Left kidney (tissue), 2 donors: ENCODE results near the gene GADD45GIP1. TPM values are rescaled to one million over a fixed set of nuclear protein-coding genes. Genes with fewer than 3 reads are reported as not detected.

Experiments used
- DNase-seq: peaks from one replicate; pipeline ENCODE4 v3.0.0-alpha.2; 2013
- polyA plus RNA-seq: library from polyadenylated mRNA; unstranded; fragments of 120-200 nt; gene quantifications from one replicate; pipeline ENCODE4 v1.2.1, GENCODE V29; 2013; ENCODE audit not compliant: insufficient read length

GADD45GIP1 gene
- polyA plus RNA-seq, 1 donor = 25.2 TPM

DNA sequence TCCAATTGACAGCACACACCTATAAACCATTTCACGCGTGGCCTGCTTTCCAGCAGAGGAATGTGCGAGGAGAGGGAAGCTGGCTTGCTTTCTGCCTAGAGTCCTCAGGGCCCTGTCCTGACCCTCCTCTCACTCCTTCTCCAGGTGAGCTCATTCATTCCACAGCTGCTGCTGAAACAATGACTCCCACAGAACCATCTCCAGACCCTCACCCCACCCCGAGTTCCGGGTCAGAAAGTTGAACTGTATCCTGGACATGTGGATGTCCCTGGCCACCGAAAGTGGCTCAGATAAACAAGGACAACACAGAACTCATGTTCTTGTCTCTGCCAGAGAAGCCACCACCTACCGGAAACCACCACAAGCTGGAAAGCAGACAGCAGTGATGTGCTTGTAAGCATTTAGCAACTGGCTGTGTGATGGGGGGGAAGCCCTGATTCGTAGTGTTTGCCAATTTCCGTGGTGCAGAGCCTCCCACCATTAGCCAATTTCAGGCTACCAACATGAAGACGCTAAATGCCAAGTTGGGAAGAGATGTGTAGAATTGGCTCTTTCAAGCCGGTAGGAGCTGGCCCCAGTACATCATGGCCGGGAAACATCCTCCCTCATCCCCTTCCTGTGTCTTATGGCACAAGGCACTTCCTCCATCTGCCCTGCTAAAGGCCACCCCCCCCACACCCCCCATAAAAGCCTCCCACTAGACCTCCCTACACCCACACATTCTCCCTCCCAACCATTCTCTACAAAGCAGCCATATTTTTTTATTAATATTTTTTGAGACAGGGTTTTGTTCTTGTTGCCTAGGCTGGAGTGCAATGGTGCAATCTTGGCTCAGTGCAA, 43.0 kb downstream of the GADD45GIP1 start:
- no peak for DNase-seq

DNA sequence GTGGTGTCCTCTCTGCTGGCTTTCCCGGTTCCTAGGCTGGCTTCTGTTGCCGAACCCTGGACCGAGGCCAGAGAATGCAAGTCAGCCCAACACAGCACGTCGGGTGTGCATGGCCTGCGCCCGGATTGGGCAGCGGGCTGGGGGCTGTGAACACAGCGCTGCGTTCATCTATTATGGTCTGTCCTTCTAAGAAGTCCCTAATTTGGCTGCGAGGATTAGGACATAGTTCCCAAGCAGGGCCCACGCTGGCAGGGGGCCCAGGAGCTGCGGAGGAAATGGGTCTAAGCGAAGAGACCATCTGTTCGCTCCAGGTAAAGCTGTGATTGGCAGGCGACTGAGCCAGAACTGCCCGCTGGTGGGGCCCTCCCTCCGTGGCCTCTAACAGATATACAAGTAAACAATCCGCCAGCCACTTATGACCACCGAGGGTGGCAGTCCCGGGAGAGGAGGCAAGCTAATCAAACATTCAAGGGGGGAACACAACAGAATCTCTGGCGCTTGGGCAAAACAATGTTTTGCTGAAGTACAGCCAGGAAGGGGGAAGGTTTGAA, 43.9 kb downstream of the GADD45GIP1 start:
- no peak for DNase-seq

DNA sequence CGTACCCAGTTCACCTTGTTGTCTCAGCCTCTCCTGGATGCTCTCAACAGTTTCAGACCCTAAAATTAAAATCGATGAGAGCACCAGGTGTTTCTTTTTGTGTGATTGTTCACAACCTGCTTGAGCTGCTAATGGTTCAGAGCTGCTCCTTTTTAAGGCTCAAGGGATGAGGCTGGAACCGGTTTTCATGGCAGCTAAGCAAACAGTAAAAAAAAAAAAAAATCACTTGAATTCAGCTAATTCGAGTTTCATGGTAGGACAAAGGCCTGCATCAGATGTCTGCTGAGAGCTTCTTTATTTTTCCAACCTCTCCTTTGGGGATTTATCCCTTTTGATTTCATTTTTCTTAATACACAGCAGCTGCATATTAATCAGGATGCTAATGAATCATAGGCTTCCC, 44.5 kb downstream of the GADD45GIP1 start:
- no peak for DNase-seq

DNA sequence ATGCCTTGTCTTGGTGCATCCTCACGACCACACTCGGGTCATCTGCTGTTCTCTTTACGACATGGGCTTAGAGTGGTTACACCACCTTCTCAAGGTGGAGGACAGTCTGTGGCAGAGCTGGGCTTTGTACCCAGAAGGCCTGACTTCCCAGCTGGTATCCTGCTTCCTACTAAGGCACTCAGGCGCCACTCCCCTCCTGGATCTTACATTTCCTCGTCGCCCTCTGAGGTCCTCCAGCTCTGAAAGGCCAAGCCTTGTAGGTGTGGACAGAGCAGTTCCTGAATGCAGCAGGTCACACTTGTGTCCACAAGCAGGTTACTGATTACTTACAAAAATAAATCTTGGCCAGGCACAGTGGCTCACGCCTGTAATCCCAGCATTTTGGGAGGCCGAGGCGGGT, 49.9 kb downstream of the GADD45GIP1 start:
- DNase-seq = no peak

Other genes starting within 250 kb of the GADD45GIP1 start
- 78.7 TPM for gene TNPO2, start 233.3 kb downstream of the GADD45GIP1 start, polyA plus RNA-seq
- 139 TPM for gene TRIR, start 222.5 kb downstream of the GADD45GIP1 start, polyA plus RNA-seq
- gene GET3, start 219.7 kb downstream of the GADD45GIP1 start, polyA plus RNA-seq = 74.0 TPM
- gene BEST2, start 205.4 kb downstream of the GADD45GIP1 start, polyA plus RNA-seq = 0.23 TPM
- 78.3 TPM for gene HOOK2, start 181.7 kb downstream of the GADD45GIP1 start, polyA plus RNA-seq
- gene JUNB, start 165.7 kb downstream of the GADD45GIP1 start, polyA plus RNA-seq = 22.7 TPM
- 274 TPM for gene PRDX2, start 155.4 kb downstream of the GADD45GIP1 start, polyA plus RNA-seq
- gene THSD8, start 155.2 kb downstream of the GADD45GIP1 start, polyA plus RNA-seq = 5.4 TPM
- gene RNASEH2A, start 150.6 kb downstream of the GADD45GIP1 start, polyA plus RNA-seq = 35.1 TPM
- 0.07 TPM for gene RTBDN, start 122.6 kb downstream of the GADD45GIP1 start, polyA plus RNA-seq
- gene MAST1, start 118.7 kb downstream of the GADD45GIP1 start, polyA plus RNA-seq = 1.0 TPM
- 9.5 TPM for gene DNASE2, start 75.8 kb downstream of the GADD45GIP1 start, polyA plus RNA-seq
- 0.17 TPM for gene KLF1, start 70.0 kb downstream of the GADD45GIP1 start, polyA plus RNA-seq
- 31.1 TPM for gene GCDH, start 66.1 kb downstream of the GADD45GIP1 start, polyA plus RNA-seq
- gene SYCE2, start 37.9 kb downstream of the GADD45GIP1 start, polyA plus RNA-seq = 3.4 TPM
- gene FARSA, start 23.5 kb downstream of the GADD45GIP1 start, polyA plus RNA-seq = 41.5 TPM
- gene CALR, start 18.6 kb downstream of the GADD45GIP1 start, polyA plus RNA-seq = 783 TPM
- 71.9 TPM for gene RAD23A, start 11.4 kb downstream of the GADD45GIP1 start, polyA plus RNA-seq
- gene DAND5, start 12.4 kb upstream of the GADD45GIP1 start, polyA plus RNA-seq = 0.18 TPM
- 14.6 TPM for gene NFIX, start 38.3 kb upstream of the GADD45GIP1 start, polyA plus RNA-seq
- 2.8 TPM for gene LYL1, start 145.6 kb upstream of the GADD45GIP1 start, polyA plus RNA-seq
- gene TRMT1, start 159.5 kb upstream of the GADD45GIP1 start, polyA plus RNA-seq = 42.0 TPM
- 20.6 TPM for gene NACC1, start 161.0 kb upstream of the GADD45GIP1 start, polyA plus RNA-seq
- gene STX10, start 193.2 kb upstream of the GADD45GIP1 start, polyA plus RNA-seq = 47.0 TPM
- 75.7 TPM for gene IER2, start 193.2 kb upstream of the GADD45GIP1 start, polyA plus RNA-seq